GM21786 (cell line): ENCODE results near the gene PHACTR1.

Source experiments
- ATAC-seq: cut with Tn5 transposase; IDR thresholded peaks from one replicate; pipeline ENCODE4 v1.9.1; 2021; ENCODE audit not compliant: unreplicated experiment

PHACTR1 gene

DNA sequence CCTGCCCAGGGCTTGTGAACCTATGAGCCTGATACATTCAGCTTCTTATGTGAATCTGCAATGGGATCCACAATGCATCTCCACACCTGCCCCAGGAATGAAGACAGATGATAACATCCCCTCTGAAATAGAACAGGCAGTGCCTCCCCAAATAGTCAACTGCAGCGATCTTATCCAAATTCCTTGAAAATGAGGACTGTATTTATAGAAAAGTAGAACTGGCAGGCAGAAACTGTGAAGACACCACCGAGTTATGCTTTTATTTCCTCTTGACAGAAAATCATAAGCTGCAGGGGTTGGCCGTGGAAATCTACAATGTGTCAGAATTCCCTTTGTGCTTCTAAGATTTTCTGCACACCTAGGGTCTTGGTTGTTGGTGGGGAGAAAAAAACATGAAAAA lies 341.5 kb downstream of the PHACTR1 start:
- ATAC-seq: no peak

DNA sequence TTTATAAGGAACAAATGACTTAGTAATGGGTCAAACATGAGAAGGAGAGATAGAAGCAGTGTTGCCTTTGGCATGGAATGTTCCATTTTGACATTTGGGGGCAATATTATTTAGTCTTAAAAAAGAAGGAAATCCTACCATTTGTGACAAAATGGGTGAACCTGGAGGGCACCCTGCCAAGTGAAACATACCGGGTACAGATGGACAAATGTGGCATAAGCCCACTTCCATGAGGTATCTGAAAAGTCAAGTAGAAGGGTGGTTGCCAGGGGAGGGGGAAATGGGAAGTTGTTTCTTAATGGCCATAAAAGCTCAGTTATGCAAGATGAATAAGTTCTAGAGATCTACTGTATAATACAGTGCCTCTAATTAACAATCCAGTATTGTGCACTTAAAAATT lies 342.5 kb downstream of the PHACTR1 start:
- no peak for ATAC-seq

DNA sequence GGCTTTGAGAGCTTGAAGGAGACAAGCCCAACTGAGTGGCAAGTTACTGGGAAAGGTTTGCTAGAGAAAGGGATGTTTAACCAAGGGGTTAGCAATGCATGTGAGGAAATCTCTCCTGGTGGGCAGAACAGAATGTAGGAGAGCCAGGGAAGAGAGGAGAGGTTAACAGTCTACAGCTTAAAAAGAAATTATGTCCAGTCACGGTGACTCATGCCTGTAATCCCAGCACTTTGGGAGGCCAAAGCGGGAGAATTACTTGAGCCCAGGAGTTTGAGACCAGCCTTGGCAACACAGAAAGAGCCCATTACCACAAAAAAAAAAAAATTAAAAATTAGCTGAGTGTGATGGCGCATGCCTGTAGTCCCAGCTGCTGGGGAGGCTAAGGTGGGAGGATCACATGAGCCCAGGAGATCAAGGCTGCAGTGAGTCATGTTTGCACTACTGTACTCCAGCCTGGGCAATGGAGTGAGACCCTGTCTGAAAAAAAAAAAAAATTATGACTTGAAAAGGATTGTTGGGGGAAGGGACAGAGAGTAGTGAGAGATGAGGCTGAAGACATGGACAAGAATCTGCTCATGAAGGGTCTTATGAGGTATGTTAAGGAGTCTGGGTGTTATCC lies 346.8 kb downstream of the PHACTR1 start:
- no peak for ATAC-seq

DNA sequence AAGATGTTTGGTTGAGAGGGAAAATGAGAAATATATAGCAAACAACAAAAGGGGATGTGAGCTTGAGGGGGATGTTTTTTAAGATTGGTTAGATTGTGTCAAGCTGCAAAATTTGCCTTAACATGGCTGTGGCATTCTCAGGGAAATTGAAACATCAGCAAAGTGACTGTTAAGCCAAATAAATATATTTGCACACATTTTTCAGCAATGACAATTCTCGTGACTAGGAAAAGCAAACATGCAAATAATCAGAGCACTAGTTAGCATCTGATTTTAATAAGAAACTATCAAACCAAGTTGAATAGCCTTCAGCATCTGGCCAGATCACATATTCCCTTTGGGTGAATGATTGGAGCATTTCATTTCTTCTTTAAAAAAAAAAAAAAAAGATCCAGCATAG lies 349.0 kb downstream of the PHACTR1 start:
- no peak for ATAC-seq

DNA sequence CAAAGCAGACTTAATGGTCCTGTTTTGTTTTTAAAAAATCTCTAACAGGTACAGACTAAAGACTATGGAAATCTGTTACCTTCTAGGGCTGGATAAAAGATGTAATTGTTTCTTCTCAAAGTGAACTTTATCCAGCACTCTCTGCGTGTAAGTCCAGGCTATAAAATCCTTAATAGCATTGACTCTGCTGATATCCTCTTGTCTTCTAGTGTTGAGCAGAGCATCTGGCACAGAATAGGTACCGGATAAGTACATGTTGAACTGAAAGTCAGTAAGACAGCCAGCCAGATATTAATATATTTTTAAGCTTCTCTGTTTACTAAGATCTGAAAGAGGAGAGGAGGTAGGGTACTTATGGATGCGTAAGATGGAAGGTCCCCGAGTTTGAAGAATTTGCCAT lies 349.5 kb downstream of the PHACTR1 start:
- ATAC-seq: no peak

DNA sequence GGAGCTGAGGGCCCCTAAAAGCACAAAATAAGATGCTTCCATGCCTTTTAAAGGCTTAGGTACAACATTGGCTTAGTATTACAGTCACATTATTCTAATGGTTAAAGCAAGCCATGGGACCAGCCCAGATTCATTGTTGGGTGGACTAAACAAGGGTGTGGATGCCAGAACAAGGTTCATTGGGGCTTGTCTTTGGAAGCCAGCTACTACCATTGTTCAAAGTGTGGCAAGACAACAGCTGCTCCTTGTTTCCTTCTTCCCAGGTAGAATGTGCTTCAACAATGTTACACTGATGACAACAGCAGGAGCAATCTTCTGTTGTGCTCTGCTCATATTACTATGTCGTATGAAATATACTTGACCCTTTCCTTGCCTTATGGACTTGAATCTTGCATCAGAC lies 350.3 kb downstream of the PHACTR1 start:
- no peak for ATAC-seq

DNA sequence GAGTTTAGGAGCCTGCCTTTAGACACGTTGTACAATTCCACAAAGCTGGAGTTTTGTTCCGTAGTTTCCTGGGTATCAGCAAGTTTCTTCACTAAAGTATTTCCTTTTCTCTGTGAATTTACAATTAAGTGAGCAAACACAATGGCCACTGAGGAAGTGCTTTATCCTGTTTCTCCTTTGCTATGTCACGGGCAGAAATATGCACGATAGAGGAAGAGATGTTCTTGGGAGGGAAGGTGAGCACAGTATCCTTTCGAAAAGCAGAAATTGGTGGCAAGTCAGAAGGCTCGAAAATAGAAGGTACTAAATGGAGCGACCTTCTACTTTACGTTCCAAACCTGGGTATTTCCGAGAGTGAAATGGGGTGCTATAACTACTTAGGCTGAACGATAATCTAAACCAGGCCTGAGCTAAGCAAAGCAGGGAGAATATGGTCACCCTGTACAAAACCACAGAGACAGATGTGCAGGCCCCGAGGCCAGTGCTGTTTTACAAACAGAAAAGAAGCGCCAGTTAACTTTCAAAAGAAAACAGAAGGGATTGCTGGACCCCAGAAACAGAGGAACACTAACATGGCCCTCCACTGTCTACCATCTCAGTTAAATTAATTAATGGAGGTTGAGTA lies 352.1 kb downstream of the PHACTR1 start:
- no peak for ATAC-seq

DNA sequence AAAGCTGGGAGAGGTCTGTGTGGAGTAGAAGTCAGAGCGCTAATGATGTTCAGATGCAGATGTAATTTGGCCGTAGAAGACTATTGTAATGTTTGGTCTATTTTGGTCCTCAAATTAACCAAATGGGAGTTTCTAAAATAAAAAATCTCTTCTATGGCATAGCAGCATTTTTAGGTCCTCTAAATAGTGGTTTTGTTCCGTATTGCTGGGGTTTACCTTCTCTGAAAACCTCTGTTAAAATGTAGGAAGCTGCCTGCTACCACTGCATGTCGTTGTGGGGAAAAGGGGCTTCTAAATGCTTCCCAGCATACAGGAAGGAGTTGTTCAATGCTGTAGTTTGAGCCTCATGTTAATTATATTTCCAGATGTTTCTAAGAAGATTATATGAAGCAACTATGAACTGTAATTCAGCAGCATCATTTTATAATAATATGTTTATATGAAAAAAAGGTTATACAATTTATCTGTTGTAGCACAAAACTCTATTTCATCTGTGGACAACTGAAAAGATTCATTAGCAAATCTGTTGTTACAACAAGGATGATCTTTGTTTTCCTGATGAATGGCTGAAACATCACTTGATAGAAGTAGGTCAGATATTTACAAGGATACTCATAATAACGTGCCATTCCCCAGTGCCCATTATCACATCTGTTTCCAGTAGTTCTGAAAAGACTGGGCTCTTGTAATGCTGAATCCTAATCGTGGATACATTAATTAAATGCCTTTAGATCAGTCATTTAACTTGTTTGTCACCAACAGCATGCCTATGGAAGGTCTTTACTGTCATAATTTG lies 355.2 kb downstream of the PHACTR1 start:
- no peak for ATAC-seq

DNA sequence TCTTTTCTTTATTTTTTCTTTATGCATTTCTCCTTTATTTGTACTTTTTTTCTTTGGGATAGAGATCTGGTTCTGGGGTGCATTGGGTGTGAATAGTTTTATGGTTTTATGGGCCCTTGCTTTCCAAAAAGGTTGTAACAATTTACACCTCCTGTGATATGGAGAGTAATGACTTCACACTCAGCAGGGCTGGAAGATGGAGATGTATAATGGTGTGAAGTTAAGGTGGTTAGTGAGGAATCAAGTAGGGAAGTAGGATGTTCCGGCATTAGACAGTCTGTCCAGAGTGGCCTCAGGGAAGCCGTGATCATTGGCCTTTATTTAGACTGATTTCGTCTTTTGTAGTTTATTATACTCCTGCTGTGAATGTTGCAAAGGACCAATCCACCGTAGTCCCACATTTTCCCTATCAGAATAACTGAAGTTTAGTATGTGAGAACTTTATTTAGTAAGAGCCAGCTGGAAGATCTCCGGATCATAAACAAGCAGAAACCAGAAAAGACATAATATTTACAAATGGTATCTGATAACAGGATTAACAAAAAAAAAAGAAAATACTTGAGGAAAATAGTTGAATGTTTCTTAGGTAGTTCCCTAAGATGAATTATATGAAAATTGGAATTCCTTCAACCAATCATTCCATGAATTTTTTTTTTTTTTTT lies 356.2 kb downstream of the PHACTR1 start:
- no peak for ATAC-seq

DNA sequence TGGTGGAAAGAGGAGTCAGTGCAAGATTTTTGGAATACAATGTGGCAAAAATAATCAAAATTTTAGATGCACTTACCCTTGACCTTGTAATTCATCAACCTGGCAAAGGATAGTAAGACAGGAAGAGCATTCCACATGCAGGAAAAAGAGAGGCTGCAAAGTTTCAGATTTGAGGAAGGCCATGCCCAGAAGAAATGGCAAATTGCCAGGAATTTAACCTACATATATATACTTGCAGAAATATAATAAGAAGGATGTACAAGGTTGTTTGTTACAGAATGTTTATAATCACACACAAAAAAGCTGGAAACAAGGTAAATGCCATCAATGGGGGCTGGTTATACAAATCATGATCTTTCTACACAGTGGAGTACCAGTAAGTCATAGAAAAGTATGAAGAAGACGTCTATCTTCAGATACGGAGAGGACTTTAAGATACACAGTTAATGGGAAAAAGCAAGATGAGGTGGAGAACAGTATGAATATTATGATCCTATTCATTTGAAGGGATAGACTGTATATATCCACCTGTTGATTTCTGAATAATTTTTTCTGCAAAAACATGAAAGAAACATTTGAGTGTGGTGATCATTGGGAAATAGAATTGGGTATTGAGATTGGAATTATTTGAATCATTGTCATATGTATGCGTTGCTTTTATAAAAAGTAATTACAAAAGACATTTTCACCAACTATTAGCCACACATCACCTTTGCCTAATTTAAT lies 358.0 kb downstream of the PHACTR1 start:
- no peak for ATAC-seq

DNA sequence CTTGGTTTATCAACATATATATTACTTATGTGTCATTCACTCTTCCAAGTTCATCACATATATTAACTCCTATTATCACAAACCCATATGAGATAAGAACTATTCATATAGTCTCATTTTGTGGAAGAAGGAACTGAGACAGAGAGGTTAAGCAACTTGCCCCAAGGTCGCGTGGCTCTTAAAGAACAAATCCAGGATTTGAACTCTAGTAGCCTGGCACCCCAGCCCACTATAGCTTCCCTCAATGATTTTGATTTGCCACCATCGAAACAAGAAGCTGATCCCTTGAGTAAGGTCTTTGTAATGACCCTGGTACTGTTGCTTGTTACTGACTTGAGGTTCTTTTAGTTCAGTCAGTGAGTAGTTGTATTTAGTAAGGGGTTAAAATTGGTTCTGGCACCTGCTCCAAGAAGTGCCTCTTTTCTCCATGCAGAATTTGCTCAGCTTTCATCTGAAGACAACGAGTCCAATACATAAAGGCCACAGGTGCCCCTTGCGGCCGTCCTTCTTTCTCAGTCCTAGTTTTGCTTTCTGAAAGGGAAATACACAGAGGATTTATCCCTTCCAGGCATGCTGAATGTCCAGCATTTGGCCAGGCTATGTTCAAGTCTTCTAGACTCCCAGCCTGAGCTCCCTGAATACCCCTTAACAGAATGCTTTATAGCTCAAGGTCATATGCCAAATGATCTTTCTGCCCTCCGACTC lies 358.7 kb downstream of the PHACTR1 start:
- ATAC-seq: no peak

DNA sequence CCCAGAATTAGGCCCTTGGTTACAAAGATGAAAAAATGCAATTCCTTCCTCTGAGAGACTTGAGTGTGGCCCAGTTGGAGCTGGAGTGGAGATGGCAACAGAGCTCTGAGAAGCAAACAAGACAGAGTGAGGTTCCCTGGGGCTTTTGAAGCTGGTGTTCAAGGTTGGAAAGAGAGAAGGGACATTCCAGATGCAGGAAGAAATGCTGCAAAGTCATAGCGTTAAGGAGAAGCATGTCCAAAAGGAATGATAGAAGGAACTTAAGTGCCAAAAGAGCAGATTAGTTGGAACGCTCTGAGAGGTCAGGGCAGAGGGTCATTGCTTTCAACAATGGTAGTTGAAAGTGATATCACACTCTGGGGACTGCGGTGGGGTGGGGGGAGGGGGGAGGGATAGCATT lies 360.0 kb downstream of the PHACTR1 start:
- no peak for ATAC-seq

DNA sequence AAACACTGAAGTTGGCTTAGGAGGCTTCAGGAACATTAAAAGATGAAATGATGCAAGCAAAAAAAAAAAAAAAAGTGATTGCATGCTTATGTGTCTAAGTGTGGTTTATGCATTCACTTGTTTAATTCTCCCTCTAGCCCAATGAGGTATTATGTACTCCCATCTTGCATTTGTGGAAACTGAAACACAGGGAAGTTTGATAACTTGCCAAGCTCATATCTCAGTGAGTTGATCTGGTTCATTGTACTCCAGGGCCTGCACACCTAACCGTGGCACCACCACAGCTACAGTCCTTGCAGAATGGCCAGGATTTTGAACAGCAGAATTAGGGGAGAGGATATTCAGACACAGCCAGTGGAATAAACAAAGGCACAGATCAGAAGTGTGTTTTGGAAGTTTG lies 360.6 kb downstream of the PHACTR1 start:
- no peak for ATAC-seq

DNA sequence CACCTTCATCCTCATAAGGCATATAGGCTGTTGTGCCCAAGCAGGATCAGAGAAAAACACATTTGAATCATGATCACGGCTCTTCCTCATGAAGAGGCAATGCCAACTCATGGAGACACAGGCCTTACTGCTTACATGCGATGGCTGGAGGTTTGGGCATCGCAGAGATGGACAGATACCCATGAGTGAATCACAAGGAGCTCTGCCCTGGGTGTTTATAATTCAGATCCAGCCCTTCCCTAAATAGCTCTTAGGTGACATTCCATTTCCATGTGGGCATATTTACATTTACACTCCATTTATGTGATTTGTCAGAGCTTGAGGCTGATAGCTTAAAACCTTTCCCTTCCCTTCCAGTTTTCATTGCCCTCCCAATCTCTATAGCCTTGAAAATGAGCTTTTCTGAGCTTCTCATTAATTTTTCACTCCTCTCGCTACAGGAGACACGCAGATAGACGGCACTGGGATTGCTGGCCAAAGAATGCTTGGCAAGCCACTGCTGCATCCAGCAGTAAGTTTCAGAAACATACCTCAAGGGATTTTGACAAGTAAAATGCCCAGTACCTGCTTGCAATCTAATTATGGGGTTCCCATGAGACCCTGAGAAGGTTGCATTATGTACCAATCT lies 362.6 kb downstream of the PHACTR1 start:
- ATAC-seq: no peak

DNA sequence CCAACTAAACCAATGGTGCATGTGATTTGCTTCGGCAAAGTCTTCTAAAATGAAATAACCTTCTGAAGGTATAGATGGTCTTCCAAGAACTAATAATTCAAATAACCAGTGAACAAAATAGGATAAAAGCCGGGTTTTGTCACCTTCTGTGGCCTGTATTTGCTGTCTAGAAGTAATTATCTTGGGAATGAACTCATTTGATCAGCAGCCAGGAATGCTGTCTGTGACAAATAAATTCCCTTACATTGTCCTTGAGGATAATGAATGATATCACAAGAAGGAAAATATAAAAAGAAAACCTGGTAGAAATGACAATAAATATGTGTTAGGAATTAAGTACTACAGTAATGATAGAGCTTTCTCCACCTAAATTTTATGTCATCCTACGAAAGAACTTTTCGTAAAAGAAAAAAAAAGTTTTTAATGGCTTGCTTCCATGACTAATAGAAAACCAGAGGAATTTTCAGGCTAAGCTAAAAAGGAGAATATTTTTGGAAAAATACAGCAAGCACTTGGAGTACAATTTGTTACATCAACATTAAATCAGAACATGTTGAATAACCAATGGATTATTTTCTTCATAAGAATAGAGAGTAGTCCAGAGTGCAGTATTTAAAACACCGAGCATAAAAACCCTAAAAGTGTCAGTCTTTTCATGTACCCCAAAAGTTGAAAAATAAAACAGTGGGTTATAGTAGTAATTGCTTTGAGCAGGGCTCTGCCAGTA lies 364.1 kb downstream of the PHACTR1 start:
- ATAC-seq: no peak

DNA sequence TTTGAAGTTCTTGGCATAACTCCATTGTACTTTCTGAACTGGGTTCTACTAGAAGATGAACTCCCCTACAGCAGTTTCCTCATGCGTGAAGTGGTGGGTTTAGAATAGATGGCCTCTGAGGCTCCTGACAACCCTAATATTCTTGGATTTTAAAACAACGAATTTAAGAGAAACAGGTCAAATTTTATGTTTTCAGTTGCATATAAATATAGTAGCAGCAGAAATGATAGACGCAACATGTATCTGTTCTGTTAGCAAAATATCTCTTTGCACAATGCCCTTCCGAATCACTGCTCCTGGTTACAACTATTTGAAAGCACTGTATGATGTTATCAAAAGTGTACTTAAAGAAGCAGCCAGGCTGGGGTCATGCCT lies 364.6 kb downstream of the PHACTR1 start:
- ATAC-seq: no peak

DNA sequence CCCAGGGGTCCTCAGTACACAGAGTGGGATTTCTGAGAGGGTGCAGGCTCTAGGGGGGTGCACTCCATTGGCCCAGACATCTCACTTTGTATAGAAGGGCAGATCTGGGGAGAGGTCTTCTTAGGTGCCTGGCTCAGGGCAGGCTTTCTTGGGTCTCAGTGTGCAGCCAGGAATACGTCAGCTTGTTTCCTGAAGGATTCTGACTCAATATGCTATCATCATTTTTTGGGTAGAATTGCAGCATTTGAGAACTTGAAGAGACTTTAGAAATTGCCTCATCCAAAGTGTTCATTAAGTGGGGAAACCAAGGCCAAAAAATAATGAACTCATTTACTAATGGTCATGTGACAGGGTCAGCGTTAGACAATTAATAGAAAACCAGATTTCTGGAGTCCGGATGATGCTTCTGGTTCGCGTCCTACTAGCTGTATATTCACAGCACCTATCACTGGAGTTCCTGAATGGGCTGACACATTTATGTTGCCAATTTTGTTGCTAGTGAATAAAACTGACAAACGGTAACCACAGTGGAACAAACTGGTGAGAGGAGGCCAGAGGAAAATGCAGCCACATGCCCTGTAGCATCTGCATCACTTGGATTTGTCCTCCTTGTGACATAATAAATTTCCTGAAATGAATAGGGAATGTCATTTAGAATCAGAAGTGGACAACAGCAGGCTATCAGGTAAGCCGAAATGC lies 372.9 kb downstream of the PHACTR1 start:
- no peak for ATAC-seq

DNA sequence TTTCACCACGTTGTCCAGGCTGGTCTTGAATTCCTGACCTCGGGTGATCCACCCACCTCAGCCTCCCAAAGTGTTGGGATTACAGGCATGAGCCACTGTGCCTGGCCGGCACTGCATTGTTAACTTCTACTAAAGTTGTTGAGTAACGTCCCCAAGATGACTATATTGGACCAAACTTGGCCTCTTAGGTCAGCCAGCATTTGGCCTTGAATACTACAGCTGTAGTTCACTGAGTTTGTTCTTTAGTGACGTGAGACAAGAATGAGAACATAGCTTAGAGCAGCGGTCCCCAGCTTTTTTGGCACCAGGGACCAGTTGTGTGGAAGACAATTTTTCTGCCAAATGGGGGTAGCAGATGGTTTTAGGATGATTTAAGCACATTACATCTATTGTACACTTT lies 374.6 kb downstream of the PHACTR1 start:
- ATAC-seq: no peak
